ENCODE results near the gene C1QL1. TPM values are rescaled to one million over a fixed set of nuclear protein-coding genes. Genes with fewer than 3 reads are reported as not detected.

C1QL1 gene
- total RNA-seq, 2 experiments from 2014 or later = not detected

DNA sequence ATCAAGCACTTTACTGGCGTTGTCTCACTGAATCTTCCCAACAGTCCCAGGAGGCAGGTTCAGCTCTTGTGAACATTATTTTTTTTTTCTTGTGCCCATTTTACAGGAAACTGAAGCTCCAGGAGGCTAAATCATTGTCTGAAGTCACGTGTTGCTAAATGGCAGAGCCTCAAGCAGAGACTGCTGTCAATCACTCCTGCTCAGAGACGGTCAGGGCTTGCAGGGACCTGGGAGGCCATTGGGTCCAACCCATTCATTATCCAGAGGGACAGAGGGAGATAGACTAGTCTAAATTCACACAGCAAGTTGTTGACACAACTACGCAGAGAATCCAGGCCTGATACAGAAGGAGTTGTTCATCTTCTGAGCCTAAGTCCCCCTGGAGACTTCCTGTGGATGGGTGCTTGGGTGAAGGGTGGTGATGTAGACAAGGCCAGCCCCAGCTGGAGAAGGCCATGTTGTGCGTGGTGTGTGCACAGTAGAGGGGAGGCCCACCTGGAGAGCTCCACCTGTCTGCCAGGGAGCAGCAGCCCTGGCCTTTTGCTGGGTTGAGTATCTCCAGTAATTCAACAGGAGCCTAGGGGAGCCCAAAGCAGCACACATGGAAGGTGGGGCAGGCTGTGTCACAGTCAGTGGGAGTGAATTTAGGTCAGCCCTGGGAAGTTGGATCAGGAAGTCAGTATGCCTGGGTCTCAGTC, 24.3 kb upstream of the C1QL1 start:
- Mint-ChIP-seq H3K27me3 (peaks cover 30% of the 10 kb centered on the region), H3K4me1 (ENCODE audit: low read depth) (peaks cover 7% of the 10 kb centered on the region), H3K4me3 (no peak overlapping the region), H3K9me3 (no peaks in the 10 kb centered on the region), H3K27ac (no peak overlapping the region), H3K36me3 (ENCODE audit: low read depth) (no peaks in the 10 kb centered on the region)
- CTCF ChIA-PET = interaction anchor here (0.9 to 2.3 kb wide), 2 partner anchors 29 to 98 kb away, joined by 3 to 11 read pairs; no protein-coding TSS in a partner anchor
- ATAC-seq (no peak), DNase-seq (no peak)
- intact Hi-C loops (cut with micrococcal nuclease) = no loop called here
- TF ChIP-seq, protein P1, sequence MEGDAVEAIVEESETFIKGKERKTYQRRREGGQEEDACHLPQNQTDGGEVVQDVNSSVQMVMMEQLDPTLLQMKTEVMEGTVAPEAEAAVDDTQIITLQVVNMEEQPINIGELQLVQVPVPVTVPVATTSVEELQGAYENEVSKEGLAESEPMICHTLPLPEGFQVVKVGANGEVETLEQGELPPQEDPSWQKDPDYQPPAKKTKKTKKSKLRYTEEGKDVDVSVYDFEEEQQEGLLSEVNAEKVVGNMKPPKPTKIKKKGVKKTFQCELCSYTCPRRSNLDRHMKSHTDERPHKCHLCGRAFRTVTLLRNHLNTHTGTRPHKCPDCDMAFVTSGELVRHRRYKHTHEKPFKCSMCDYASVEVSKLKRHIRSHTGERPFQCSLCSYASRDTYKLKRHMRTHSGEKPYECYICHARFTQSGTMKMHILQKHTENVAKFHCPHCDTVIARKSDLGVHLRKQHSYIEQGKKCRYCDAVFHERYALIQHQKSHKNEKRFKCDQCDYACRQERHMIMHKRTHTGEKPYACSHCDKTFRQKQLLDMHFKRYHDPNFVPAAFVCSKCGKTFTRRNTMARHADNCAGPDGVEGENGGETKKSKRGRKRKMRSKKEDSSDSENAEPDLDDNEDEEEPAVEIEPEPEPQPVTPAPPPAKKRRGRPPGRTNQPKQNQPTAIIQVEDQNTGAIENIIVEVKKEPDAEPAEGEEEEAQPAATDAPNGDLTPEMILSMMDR (IDR thresholded peaks at IDR 0.05) = no peak
- POLR2A ChIA-PET = no interaction called here

- DNase-seq (no peak), ATAC-seq (no peak)
- TF ChIP-seq, protein P1 (IDR thresholded peaks at IDR 0.05) = no peak
- Mint-ChIP-seq H3K4me3 (no peak overlapping the region), H3K27me3 (peaks cover 31% of the 10 kb centered on the region), H3K36me3 (ENCODE audit: low read depth) (no peaks in the 10 kb centered on the region), H3K4me1 (ENCODE audit: low read depth) (peaks cover 10% of the 10 kb centered on the region), H3K27ac (no peak overlapping the region), H3K9me3 (no peaks in the 10 kb centered on the region)
- CTCF ChIA-PET = interaction anchor here (0.7 to 4.1 kb wide), 4 partner anchors 10 to 110 kb away, joined by 3 to 21 read pairs (median 3); no protein-coding TSS in a partner anchor
- intact Hi-C loops (cut with micrococcal nuclease) = no loop called here
- POLR2A ChIA-PET = no interaction called here
These were observed 22.9 kb upstream of the C1QL1 start for GRCh38 chr17:44990994-44991393.

DNA sequence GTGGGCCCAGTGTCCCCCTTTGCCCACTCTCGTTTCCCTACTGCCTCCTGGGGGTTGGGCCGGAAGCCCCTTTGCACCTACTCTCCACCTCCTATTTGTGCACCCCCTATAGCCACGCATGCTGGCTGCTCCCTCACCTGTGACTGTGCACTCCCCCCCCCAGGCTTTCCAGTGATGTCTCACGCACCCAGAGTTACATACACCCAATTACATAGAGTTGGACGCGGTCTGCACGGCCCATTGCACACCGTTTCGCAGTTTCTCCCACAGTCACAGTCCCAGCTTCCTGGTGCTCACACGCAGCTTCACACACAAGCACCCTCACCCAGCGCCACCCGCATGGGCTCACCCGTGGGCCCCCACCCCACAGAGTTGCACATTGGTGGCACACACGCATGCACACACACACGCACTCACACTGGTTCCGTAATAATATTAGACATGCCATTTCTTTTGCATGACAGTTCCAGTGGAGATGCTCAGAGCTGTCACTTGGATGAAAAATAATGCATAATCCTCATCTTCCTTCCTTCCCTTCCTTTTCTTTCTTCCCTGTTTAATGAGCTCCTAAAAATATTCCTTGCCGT, 21.5 kb upstream of the C1QL1 start:
- TF ChIP-seq, protein P1 (IDR thresholded peaks at IDR 0.05) = no peak
- DNase-seq (no peak), ATAC-seq (no peak)
- Mint-ChIP-seq H3K27me3 (peaks cover 41% of the 10 kb centered on the region), H3K4me3 (no peak overlapping the region), H3K9me3 (peaks cover 1% of the 10 kb centered on the region), H3K36me3 (ENCODE audit: low read depth) (no peaks in the 10 kb centered on the region), H3K27ac (no peak overlapping the region), H3K4me1 (ENCODE audit: low read depth) (peaks cover 10% of the 10 kb centered on the region)
- intact Hi-C loops (cut with micrococcal nuclease) = no loop called here
- ChIA-PET POLR2A (no interaction called here), CTCF (interaction anchor here (0.9 to 4.1 kb wide), 2 partner anchors 9 to 32 kb away, joined by 3 to 21 read pairs; no protein-coding TSS in a partner anchor)

- intact Hi-C loops (cut with micrococcal nuclease) = no loop called here
- POLR2A ChIA-PET = interaction anchor here (1.0 kb wide), 1 partner anchor 42 kb away, joined by 3 read pairs; no protein-coding TSS in a partner anchor
- peaks cover 35% of the 10 kb centered on the region for H3K27me3 Mint-ChIP-seq
- no peak overlapping the region for H3K27ac Mint-ChIP-seq
- ATAC-seq = no peak
- TF ChIP-seq, protein P1 (IDR thresholded peaks at IDR 0.05) = no peak
- H3K4me1 Mint-ChIP-seq (ENCODE audit: low read depth) = peaks cover 10% of the 10 kb centered on the region
- CTCF ChIA-PET = interaction anchor here (0.9 to 4.1 kb wide), 3 partner anchors 10 to 33 kb away, joined by 3 to 21 read pairs (median 3); no protein-coding TSS in a partner anchor
- DNase-seq = no peak
- no peaks in the 10 kb centered on the region for H3K36me3 Mint-ChIP-seq (ENCODE audit: low read depth)
- H3K4me3 Mint-ChIP-seq = no peak overlapping the region
- H3K9me3 Mint-ChIP-seq = peaks cover 1% of the 10 kb centered on the region
These were observed 20.2 kb upstream of the C1QL1 start for GRCh38 chr17:44988044-44988942.
